Activated naive CD4-positive, alpha-beta T cell treated with anti-CD3 and anti-CD28 coated beads, Interleukin-2, amount 50 U/mL, for 16 hours (primary cell): Measurements from ENCODE around the gene UBR4.
A peak's percentile ranks its signal among the peaks of the same experiment; 100 is the strongest.

Source experiments
- DNase-seq: peaks from one replicate; pipeline ENCODE4 v3.0.0-alpha.2; 2020

UBR4 gene

DNA sequence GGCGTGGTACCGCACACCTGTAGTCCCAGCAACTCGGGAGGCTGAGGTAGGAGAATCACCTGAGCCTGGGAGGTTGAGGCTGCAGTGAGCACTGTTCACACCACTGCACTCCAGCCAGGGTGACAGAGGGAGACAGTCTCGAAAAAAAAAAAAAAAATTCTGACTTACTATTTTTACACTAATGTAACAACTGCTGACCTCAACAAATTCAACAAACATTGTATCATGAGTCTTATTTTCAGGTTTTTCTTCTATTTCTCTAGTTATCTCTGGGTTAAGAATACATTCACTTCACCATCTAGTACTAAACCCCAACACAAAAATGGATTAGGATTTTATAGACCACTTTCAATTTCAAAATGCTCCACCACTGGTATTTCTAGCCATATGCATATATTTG is 72.9 kb downstream of the UBR4 start:
- no peak for DNase-seq

DNA sequence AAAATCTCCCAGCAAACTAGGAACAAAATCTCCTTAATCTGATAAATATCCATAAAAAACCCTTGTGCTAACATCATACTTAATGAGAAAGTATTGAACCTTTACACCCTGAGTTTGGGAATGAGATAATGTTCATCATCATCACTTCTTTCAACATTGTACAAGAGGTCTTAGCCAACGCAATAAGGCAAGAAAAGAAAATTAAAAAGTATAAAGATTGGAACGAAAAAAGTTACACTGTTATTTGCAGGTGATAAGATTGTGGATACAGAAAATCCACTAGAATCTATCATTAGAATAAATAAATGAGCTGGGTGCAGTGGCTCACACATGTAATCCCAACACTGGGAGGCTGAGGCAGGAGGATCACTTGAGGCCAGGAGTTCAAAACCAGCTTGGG is 76.7 kb downstream of the UBR4 start:
- DNase-seq, result no peak

DNA sequence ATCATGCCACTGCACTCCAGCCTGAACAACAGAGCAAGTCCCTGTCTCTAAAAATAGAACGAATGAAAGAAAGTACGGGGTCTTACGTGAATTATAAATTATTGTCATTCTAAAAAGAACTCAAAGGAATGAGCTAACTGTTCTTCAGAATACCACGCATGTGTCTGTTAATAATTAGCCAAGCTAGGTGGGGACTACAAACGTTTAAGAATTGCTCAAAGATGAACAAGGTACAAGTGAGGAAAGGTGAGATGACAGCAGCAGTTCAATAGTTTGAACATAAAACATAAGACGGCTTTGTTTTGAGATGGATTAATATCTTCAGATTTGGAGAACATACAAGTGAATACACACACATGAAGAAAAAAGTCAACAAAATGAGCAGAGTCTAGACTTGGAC is 79.6 kb downstream of the UBR4 start:
- DNase-seq, result no peak

DNA sequence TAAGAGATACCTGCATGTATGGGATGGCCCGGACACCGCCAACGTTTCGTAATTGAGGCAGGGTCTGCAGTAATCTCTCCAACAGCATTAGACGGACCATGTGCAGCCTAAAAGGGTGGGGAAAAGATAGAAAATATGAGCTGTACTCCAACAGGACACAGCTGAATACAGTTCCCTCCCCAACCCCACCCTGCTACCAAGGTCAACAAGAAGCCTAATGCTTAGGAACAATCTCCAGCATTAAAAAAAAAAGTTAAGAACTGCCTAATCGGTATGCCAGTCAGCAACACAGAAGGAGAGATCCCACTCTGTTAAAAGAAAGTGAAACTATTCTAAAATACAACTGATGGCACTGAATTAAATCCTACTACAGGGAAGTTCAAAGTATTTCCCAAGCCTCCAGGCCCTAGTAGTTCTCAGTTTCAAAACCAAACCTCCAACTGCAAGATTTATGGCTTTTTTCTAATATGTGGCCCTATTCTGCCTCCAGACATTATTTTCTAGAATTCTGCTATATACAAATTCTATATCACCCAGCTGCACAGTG is 81.0 kb downstream of the UBR4 start:
- DNase-seq, result no peak

DNA sequence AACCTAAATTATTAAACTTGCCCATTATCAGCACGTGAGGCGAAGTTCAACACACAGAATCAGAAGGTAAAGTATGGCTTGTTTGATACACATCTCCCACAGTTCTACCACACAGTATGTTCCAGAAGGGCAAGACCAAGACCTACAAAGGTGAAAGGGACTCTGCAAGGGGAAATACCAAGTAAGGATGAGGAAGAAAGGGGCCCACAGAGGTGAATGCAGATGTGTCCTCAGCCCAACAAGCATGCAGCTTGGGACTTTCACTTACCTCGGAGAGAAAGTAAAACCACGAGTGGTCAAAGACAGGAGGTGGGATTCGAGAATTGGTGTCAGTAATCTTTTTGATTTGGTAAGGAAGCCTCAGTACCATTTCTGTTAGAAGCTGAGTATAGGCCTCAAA is 85.8 kb downstream of the UBR4 start:
- no peak for DNase-seq

DNA sequence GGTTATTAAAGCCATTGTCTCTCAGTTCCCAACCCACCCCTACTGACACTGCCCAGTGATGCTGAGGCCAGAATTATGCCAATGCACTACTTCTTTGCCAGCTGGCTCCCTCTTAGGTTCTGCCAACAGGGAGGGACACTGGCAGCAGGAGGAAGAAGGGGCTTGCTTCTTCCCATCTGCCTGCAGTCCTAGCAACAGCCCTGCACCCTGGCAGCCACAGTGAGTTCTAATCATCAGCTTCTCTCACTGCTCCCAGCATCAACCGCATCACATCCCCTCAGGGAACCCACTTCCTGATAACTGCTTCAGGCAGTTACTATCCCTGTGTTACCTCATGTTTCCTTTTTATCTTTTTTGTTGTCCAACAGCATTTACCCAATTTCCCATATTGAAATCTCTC is 86.2 kb downstream of the UBR4 start:
- no peak for DNase-seq

DNA sequence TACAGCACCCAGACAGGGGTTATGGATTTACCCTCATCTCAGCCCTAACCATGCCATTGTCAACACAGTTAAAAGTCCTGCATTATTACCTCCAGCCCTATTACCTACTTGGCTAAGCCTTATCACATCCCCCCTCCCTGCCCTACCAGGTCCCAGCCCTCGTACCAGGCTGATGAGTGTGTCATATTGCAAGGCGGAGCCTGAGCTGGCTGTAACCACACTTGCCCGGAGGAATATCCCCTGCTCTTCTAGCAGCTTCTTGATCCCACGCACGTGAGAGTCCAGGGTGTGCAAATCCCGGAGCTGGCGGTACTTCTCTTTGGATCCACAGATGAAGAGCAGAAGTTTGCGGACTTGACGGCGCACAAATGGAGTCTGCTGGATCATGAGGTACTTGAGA is 87.4 kb downstream of the UBR4 start:
- DNase-seq, result no peak

DNA sequence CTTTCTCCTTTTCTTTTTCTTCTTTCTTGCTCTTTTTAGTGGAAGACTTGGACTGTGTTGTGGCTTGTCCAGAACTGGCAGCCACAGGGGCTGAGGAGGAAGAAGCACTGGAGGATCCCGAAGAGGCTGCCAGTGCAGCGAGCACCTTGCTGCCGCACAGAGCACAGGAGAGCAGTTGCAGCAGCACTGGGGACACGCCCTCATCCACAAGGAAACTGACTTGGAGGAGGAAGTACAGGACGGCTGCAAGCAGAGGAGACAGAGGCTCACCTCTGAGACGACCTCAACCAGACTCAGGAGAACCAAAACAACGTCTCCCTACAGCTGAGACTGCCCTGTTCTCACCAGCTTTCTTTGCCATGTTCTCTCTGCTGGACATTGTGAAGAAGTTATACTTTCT is 88.9 kb downstream of the UBR4 start:
- DNase-seq, result no peak

DNA sequence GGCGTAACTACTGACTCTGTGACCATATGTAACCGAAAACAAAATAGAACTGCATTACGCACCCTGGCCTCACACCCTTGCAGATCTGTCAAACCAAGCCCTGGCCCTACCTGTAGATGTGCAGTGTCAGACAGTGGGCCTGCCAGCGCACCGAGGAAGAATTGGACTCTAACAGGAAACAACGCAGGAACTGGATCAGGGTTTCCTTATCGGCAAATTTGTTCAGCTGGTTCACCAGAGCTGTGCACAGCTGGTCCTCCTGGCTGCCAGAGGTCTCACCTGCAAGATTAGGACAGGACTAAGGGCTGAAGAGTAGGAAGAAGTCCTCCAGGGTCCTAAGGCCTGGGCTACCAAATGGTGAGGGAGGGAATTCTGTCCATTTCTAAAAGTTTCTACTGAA is 90.0 kb downstream of the UBR4 start:
- no peak for DNase-seq

DNA sequence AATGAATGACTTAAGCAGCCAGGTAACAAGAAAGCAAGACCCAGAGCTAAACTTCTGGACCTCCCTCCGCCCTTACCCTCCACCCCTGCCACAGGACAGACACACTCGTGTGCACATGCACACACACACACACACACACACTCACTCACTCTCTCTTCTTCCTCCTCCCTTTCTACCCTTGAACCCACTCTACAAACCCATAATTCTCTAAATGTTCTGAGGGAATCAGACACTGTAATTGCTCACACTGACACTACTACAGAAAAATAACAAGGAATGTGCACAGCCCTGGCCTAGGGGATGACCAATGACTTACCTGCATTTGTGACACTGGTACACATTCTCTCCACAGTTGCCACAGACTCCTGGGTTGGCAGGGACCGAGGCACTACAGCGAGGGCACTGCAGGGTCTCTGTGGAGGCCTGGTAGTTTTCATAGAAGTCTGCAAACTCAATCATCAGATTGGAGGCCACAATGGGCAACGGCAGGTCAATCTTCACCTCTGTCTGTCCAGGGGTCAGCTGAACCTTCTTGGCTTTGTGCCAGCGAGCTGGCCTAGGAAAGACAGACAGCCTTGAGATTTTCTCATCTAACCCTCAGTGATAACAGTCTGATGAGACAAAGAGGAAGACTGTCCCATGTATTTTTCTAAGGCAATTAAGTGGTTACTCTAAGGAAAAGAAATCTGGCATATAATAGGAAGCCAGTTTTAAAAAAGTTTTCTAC is 94.8 kb downstream of the UBR4 start:
- no peak for DNase-seq

DNA sequence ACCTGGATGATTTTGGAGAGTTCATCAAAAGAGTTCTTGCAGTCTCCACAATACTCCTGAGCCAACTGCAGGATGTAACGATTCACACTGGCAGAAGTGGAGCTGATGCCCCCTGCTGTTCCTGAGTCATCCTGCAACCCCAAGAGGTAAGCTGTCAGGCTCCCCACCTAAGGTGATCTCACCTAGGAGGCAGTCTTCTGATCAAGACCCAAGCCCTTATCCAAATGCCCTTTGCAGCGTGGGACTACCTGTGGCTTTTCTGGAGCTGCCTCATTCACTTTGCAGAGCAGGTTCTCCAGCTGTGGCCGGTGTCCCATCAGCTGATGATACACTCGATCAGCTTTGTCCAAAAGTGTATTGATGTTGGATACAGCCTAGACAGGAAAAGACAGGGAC is 96.4 kb downstream of the UBR4 start:
- DNase-seq, result peak; percentile 34

DNA sequence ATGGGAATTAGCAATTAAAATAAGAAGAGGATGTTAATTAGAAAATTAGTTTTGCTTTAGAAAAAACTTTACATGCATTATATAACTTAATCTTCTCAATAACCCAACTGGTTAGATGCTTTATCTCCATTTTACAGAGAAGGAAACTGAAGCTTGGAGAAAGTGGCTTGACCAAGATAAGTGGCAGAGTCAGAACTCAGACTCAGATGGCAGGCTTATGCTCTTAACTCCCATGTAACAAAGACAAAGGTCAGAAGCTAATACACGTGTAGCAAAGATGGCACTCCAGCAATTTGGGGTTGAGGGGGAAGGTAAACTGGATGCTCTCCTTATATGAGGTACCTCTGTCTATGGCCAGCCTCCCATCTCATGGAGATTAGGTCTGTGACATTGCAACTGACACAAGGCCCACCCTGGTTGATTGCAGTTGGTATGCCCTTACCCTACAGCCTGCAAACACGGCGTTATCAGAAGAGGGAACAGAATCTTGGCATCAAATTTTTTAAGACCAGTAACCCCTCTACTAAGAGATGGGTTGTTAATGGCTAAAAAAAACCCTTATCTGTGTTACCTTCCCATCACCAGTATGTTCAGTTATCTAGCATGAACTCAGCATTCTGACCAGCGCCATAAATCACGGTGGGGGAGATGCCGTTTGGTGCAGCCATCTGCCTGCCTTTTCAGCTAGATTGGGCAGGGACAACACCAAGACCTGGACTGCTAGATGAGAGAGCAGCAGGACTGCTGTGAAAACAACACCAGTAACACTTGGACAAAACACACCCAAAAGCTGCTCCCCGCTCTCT is 97.0 kb downstream of the UBR4 start:
- no peak for DNase-seq

DNA sequence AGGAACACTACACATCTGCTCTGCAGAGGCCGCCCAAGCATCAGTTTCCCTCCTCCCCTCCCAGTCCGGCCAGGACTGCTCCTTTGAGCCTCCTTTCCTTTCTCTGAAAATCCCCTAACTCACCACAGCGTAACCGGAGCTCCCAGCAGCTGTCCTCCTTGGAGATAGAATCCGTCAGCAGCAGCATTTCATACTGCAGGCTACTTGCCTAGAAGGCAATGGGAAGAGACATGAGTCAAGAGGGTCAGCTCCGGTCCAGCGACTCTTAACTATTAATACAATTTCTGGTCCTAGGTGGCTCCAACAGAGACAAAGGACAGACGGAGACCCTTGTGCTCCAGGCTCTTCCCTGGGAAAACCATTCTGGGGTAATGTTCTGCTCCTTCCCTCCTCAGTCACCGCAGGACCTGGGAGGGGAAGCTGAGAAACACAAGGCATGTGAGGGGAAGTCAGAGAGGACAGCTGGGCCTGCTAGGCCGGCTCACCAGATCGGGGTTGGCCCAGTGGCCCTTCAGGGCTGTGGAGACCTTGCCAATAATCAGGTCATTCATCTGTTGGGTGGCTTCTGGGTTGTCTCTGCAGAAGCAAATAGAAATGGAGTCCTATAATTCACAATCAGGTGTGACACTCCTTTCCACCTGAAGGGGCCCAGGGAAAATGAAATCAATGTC is 99.7 kb downstream of the UBR4 start:
- DNase-seq, result no peak

DNA sequence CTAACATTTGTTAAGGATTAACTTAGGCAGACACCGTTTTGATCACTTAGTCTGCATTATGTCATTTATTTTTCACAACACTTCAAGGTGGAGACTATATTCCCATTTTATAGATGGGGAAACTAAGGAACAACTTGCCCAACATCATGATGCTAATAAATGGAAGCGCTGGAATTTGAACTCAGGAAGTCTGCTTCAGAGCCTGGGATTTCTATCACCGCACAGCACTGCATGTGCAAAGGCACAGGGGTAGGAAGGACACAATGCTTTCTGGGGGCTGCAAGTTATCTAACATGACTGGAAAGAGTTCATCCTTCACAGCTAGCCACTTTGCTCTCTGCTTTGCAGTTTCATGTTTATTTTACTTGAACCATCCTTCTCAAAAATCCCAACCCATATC is 100.5 kb downstream of the UBR4 start:
- DNase-seq, result no peak

DNA sequence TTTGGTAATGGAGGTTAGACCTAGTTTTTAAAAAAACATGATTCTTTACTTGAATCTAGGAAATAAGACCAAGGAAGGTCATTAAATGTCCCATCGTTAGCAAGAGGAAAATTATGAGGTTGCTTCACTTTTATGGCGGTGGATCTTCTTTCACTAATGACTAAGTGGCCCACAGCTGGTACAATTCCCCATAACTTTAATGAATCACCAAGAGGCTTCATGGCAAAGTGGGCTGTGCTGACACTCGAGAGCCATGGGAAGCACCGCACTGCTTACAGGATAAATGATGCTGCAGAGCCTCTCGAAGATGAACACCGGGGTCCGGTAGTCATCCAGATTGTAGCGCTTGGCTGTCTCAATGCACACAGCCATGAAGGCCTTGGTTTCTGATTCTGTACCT is 108.8 kb downstream of the UBR4 start:
- DNase-seq, result no peak

DNA sequence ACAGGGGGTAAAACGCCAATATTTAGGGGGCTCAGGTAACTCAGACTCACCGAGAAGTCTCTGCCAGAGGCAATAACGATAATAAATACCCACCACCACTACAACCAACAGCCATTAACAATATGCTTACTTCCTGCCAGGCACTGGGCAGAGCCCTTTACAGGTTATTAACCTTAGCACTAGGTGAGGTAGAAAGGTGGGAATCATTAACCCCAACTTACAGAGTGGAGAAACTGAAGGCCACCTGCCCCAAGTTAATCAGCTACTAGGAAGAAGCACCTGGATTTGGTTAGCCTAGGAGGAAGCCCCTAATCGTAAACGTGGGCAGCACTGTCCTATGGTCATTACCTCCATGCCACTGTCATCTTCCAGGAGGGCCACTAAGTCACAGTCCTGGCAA is 110.0 kb downstream of the UBR4 start:
- DNase-seq, result no peak

DNA sequence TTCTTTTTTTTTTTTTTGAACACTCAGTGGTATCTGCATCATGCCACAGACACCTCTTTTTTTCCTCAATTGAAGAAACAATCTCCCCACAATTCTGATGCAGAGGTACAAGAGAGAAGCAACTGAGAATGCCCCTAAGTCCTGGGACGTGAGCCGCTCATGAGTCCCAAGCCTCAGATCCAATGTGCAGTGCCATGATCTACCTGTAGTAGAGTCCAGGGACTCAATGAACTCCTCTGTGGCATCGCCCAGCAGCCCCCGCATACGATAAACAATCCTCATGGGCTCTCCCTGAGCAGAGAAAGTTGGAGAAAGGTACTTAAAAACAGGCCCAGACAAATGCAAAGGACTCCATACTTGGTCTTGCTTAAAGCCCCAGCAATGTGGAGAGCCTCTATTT is 113.1 kb downstream of the UBR4 start:
- no peak for DNase-seq

DNA sequence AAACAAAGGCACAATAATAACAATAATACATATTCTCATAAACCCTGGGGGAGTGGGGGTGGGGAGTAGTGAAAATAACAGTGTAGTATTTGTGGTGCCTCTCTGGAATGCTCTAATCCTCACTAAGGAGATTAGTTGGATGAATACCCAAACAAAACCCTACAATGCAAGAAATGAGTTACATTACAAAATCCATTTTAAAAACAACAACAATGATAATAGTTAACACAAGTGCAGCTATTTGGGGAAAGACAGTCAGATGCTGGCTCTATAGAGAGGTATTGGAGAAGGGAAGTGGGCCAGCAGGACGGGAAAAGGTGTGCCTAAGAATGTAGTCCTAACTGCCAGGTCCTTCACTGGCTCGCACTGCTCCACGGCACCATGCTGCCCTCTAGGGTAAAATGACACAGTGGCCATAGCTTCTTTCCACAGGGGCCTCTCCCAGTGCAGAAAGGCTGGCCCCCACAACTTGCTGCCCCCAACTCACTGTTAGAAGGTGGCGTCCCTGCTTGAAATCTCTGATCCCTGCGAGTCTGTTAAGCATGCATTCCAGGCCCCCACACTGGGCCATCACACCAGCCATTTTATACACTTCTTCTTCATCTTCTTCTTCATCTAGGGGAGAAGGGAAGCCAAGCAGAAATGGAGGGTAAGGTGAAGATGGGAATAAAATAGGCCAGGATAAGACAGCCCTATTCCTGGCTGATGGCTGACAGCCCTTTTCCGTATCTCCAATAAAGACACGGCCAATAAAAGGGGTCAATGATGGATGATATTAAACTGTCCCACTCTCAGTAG is 113.8 kb downstream of the UBR4 start:
- no peak for DNase-seq

DNA sequence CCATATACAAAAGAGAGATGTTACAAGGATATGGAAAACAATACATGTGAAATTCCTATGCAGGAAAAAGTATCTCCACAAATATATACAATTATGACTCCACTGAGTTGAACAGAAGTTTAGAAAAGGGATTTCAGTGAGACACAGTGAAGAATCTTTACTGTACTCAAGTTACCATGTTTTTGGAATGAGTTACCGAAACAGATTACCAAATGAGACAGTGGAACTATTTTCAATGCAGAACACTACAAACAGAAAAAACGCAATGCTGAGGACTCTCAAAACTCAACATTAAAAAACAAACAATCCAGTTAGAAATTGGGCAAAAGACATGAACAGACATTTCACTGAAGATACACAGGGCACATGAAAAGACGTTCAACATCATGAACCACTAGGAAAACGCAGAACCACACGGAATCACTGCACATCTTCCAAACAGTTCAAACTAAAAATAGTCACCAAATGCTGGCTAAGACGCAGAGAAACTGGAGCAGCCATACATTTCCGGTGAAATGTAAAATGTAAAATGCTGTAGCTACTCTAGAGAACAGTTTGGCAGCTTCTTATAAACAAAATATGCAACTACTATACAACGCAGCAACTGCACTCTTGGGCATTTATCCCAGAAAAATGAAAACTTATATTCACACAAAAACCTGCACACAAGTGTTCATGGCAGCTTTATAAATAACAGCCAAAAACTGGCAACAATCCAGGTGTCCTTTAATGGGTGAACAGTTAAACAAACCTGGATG is 118.7 kb downstream of the UBR4 start:
- no peak for DNase-seq

DNA sequence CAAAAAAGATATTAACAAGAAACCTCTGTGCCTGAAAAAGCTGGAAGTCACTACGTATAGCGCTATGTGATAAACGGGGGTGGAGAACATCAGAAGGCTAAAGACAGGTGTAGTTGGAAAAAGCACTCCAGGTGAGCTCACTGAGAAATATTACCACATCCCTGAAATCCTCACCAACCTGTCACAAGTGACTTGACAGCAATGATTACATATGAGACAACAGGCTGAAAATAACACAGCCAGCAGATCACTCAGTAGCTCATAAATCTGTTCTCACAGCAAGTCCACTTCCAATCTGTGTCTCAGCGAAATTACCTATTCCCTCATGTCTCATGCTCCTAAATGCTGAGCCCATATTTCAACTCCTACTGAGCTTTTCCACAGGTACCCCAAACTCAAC is 120.5 kb downstream of the UBR4 start:
- no peak for DNase-seq

DNA sequence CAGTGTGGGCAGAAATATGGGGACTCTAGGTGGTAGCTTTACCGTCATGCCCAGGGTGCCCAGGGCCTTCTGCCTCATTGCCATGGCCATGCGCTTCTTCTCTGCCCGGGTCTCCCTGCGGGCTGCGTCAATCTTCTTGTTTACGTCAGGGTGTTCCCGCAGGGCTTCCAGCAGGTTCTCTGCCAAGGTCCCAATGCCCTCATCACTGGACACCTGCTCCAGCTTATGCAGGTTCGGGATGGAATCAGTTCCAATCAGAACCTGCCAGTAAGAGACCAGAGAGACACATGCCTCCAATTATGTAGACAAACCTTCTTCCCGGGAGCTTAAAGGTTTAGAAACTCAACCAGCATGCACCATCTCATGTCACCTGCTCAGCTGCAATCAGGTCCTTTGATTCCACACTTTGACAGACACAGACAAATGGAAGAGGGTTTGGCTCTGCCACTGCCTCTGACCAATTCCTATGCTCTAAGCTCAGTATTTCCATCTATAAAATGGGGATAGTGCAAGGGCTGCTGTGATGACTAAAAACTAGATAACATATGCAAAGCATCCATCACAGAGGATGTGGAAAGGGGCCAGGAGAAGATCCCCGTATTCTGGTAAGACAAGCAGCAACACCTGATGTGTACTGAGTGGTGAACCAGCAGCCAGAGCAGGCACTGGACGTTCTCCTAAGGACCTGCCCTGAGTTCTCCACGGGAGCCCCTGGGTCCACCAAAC is 121.2 kb downstream of the UBR4 start:
- no peak for DNase-seq
